Activated effector memory CD4-positive, alpha-beta T cell treated with Interleukin-2 at 50 U/mL for 16 hours (primary cell): ENCODE data around the gene DMRT3.

Source experiments
- DNase-seq: peaks from one replicate; pipeline ENCODE4 v3.0.0-alpha.2; 2020

DMRT3 gene

DNA sequence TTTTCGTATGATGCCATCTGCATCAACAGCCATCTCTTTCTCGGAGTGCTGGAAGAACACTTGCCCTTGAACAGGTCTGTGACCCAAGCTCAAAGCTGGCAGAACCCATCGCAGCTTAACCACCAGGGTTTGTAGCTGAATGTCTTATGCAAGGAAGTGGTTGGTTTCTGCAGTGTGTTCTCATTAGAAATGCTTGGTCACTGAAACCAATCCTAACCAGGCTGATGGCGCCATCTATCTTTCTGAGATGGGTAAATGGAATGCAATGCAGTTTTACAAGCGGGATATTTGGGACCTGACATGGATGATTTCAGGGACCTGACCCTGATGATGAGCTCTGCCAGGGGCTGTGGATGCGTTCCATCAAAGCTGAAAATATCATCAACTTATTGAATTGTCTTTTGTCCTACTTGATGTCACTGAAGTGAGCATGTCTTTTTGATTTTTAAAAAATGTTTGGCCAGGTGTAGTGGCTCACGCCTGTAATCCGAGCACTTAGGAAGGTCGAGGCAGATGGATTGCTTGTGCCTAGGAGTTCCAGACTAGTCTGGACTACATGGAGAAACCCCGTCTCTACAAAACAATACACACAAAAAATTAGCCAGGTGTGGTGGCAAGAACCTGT is 28.7 kb downstream of the DMRT3 start:
- DNase-seq, result no peak

DNA sequence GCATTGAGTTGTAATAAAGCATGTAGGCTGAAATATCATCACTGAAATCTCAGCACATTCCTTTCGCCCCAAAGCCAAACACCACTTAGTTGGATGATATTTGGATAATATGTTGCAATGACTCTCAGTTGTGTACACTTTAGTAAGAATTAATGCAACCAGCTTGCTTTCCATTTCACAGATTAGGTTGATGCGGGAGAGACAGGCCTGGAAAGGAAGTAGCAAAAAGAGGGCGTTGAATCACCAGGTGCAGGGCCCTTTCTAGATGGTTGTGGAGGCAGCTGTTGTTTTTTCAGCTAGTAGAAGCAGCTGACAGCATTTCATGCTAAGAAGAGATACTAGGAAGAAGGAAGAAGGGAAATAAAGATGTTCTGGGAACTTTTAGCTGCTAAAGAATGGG is 30.9 kb downstream of the DMRT3 start:
- DNase-seq, result no peak

- DNase-seq, result no peak
Observed at GRCh38 chr9:1008216-1008615, 31.8 kb downstream of the DMRT3 start.

DNA sequence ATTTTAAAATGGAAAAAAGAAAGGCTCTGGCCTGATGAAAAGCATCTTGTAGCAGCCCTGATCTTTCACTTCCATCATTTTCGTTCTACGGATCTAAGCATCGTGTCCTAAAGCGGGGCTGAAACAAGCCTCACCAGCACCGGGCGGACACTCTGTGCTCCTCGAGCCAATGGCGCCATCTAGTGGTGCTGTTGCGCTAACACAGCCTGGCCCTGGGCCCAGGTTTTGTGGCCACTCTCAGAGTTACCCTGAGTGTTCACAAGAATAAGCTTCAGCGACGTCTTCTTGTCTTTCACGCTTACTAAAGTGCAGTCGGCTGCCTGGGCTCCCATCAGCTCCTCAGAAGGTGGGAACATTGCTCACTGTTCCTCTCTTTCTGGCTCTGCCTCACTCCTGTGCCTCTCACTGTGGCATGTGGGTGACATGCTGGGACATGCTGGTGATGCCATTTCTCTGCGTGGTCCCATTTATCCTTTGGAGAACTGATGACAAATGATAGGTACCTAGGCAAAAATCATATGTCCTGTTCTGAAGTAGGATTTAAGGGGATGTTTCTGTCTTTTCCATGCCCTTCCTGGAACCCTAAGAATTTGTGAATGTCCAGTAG is 32.7 kb downstream of the DMRT3 start:
- peak; percentile 62 for DNase-seq

GRCh38 chr9:1013021-1013420 is 36.6 kb downstream of the DMRT3 start:
- no peak for DNase-seq

DNA sequence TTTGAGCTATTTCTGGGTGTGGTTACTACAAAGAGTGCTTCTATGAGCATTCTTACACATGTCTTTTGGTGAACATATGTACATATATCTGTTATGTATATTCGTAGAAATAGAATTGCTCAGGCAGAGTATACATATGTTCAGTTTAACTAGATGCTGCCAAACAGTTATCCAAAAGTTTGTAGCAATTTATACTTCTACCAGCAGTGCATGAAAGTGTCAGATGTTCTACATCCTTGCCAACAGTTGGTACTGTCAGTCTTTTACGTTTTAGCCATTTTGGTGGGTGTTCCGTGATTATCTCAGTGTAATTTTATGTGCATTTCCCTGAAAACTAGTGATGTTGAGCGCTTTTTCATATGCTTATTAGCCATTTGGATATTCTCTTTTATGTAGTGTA is 37.8 kb downstream of the DMRT3 start:
- no peak for DNase-seq

- no peak for DNase-seq
Observed at GRCh38 chr9:1014640-1015039, 38.2 kb downstream of the DMRT3 start.

DNA sequence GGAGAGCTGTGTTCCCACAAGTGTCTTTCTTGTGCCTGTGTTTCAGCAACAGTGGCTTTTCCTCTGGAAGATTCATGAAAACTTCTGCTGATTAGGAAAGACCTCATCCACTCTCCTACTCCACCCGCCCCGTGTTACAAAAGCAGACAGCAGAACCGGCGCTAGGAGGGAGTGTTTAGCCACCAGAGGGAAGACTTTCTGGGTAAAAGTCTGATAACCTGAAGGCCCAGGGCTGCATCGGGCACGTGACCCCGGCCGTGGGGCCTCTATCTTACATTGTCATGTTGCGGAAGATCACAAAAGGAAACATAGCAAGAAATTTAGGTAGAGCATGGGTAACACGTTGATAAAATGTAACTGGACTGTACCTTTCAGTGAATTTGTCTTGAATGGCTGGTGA is 41.7 kb downstream of the DMRT3 start:
- DNase-seq, result no peak

GRCh38 chr9:1024112-1024511 is 47.7 kb downstream of the DMRT3 start:
- no peak for DNase-seq

DNA sequence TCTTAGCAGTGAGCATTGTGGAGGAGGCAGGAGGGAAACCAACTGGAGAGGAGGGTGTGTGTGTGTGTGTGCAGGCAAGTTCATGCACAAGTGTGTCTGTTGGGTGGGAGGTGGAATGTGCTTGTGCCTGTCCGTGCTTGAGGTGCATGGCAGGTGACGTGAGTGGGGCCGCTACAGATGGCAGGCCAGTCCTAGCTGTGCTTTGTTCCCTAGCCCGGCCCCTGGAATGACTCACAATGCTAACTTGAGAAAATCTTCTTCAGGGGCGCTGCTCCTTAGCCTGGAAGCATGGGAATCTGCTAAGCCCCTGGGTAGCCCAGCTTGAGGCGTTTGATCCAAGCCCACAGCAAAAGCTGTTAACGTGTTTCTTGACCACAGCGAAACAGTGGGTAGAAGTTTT is 48.7 kb downstream of the DMRT3 start:
- no peak for DNase-seq

GRCh38 chr9:1026219-1026618 is 49.8 kb downstream of the DMRT3 start:
- no peak for DNase-seq

DNA sequence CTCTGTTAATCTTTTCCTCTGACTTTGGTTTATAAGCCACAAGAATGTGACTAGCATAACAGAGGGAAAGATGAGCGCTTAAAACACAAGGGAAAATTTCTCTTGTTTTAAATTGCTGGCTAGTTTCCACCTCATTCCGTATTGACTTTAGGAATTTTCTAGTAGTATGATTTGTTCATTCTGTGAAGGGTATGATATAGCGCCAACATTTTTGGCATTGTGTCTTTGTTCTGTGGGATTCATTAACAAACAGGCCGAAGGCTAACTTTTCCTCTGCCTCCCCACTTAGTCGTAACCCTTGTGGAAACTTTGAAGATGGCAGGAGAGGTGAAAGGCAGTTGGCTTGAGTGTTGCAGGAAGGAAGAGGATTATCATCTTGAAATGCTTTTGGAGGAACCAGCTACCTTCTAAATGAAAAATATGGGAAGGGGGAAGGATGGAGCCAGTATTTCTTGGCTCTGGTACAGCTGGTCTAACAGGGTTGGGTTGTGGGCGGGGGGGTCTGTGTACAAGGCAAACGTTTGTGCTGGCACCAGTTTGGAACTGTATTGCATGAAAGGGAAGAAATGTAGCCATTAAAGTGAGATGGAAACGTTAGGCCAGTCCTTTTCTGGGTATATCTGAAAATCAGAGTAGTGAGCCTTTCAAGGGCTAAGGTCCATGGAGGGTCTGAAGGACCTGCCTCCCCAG is 52.2 kb downstream of the DMRT3 start:
- DNase-seq, result no peak

DNA sequence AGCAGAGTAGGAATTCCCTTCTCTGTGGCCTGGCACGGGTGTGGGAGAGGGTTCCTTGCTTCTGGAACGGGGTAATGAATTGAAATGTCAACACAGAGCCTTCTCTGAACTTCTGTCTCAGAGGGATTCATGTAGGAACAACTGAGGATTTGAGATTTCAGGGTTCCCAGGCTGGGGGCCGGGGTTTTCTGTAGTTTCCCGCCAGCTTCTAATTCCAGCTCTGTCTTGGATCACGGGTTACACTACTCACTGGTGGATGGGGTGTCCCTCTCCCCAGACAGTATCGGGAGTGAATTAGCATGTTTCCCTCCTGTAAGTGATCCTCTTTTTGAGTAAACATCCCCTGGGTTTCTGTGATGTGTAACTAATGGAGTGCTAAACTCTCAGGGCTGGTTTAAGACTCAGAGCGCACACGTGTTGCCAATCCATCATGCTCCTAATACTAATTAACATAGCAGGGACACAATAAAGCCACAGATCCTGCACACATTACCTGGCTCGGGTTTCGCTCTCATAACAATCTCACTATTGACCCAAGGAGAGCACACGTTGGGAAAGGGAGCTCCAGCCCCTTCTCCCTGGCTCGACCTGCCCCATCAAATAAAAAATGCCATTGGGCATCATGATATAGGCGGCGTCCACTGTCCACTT is 55.6 kb downstream of the DMRT3 start:
- no peak for DNase-seq

DNA sequence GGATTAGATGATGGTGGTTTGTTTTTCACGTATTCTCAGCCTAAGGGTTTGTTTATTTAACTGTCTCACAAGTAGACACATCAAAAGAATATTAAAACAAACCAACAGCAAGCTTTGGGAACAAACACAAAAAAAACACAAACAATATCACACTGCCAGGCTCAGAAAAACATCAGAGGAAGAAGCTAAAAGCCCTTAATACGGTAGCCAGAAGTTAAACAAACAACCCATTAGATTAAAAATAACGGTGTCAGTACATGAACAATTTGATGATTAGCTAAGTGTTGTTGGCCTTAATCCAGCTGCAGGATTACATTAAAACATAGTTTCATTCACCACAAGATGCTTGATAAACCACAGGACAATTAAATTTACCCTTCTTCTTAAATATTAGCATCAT is 57.8 kb downstream of the DMRT3 start:
- DNase-seq, result no peak

DNA sequence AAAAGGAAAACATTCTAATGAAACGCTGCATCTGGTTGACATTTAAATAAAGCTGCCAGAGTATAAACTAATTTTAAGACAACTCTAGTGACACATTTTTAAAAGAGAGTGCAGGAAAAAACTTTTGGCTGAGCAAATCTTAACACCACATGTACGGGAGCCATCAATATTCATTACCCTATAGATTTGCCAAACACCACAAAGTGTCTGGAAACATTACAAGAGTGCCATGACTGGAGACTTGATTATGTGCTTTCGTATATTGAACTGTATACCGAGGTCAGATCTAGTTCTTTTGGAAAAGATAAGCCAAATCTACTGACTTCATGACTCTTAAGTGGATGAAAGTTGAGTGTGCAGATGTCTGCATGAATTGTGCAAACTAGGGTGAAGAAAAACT is 63.1 kb downstream of the DMRT3 start:
- no peak for DNase-seq
